ENCODE data around the gene GORASP1. TPM values are rescaled to one million over a fixed set of nuclear protein-coding genes. Genes with fewer than 3 reads are reported as not detected.
A peak's percentile ranks its signal among the peaks of the same experiment; 100 is the strongest.
"Not testable (repeated sequence)": the region's sequence is repeated elsewhere in the genome, so short reads cannot be mapped to it uniquely, and the experiment has no call there.

GORASP1 gene
- total RNA-seq, 1 experiment from 2014 or later = 22.3 TPM

DNA sequence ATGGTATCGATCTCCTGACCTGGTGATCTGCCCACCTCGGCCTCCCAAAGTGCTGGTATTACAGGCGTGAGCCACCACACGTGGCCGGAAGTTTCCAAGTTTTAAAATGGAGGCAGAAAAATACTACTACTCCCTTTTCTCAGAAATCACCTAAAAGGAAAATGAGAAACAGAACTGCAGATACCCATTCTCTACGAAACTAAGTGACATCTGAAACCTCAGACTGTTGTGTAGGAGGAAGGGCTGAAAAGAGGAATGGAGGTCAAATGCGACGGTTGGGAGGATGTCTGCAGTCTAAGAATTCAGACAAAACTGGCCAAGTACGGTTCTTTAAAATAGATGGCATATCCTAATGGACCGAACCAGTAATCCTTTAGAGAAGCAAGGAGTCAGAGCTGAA lies 31.5 kb downstream of the GORASP1 start:
- no peak for DNase-seq (ENCODE audit: extremely low read depth, low read depth)

GRCh38 chr3:39068556-39068955 lies 38.9 kb downstream of the GORASP1 start:
- no peak for DNase-seq (ENCODE audit: extremely low read depth, low read depth)

DNA sequence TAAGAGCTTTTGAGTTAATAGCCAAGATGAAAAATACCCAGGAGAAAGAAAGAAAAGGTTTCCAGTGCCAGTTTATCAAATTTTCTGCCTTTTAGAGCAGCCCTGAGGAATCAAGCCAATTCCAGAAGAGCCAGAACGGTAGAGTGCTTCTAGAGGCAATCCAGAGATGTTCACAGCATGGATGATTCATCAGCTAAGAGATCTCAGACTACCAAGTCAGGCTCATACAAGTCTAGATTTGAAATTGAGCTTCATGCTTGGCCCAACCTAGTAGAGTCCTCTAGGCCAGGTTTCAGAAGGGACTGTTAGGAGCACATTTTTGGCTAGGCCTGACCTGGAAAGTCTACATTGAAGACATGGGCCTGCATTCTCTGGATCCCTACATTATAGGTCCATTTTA lies 40.1 kb downstream of the GORASP1 start:
- DNase-seq (ENCODE audit: extremely low read depth, low read depth) = no peak

DNA sequence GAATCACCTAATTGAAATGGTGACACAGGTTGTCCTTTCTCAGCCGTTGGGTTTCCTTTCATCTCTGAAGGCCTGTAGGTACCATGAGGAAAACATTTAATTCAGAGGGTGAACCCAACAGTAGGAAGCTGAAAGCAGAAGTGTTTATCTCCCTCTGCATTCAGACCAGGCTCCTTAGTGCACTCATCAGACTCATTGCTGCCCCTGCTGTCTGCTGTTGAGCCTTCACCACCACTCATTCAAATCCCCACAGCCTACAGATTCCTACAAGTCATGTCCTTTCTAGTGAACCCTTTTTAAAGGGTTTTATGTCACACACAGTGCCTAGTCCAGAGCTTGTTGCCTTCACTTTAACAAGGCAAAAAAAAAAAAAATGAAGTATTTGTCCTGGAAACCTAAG lies 42.2 kb downstream of the GORASP1 start:
- DNase-seq (ENCODE audit: extremely low read depth, low read depth) = no peak

DNA sequence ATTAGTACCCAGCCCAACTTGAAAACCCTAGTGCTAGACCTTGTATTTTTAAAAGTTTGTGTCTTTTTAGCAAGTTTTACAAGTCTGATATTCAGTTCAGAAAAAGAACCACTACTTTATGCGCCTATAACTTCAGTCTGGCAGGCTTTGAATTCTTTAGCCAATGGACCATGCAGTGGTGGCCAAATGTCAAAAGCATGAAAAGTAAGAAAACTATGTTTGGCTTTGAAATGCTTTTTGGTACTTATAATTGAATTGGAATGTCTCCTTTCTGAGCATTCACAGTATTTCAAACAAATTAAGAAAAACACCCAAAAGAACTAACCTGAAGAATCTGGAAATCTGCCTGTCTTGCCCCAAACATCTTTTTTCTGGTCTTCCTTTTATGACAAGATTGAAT lies 42.8 kb downstream of the GORASP1 start:
- no peak for DNase-seq (ENCODE audit: extremely low read depth, low read depth)

- no peak for DNase-seq (ENCODE audit: extremely low read depth, low read depth)
Observed at GRCh38 chr3:39063143-39063542, 44.3 kb downstream of the GORASP1 start.

DNA sequence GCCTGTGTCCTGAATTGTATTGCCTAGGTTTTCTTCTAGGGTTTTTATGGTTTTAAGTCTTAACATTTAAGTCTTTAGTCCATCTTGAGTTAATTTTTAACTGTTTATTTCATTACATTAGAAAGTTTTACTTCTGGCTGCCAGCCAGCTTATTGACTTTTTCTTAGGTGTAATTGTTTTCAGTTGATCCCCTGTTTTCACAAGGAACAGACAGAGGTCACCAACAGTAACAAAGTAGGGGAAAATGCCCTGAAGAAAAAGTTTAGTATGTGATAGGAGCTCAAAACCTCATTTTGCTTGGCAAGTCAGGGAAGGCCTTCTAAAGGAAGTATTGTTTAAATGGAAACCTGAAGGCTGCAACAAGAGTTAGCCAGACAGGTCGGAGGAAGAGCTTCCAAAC lies 45.2 kb downstream of the GORASP1 start:
- no peak for DNase-seq (ENCODE audit: extremely low read depth, low read depth)

DNA sequence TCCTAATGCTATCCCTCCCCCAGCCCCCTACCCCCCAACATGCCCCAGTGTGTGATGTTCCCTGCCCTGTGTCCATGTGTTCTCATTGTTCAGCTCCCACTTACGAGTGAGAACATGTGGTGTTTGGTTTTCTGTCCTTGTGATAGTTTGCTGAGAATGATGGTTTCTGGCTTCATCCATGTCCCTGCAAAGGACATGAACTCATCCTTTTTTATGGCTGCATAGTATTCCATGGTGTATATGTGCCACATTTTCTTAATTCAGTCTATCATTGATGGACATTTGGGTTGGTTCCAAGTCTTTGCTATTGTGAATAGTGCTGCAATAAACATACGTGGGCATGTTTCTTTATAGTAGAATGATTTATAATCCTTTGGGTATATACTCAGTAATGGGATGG lies 46.2 kb downstream of the GORASP1 start:
- not testable (repeated sequence) for DNase-seq (ENCODE audit: extremely low read depth, low read depth)

DNA sequence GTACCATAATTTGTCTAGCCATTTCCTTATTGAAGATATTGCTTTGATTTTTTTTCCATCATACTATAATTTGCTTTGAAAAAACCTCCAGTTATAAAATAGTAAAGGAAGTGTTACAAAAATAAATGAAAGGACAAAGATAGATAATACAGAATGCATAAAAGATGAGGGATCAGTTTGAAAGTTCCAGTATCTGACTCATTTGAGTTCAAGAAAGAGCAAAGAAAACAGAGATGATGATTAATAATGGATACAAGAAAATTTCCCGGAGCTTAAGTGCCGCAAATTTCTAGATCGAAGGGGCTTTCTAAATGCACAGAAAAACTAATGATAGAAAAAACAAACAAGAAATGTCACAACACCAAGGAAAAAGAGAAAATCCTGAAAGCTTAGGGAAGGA lies 51.3 kb downstream of the GORASP1 start:
- no peak for DNase-seq (ENCODE audit: extremely low read depth, low read depth)

- DNase-seq (ENCODE audit: extremely low read depth, low read depth) = no peak
Observed at GRCh38 chr3:39053696-39054095, 53.7 kb downstream of the GORASP1 start.

GRCh38 chr3:39052583-39052982 lies 54.8 kb downstream of the GORASP1 start:
- no peak for DNase-seq (ENCODE audit: extremely low read depth, low read depth)

GRCh38 chr3:39051649-39052561 lies 55.5 kb downstream of the GORASP1 start, which contains the start of the genes SCN11A and WDR48:
Gene SCN11A, minus strand, starts transcription at chr3:39051944. Its CDS starts 101,582 bp downstream, at chr3:38950362.
Gene WDR48, plus strand, starts transcription at chr3:39052016. Its CDS starts 10 bp downstream, at chr3:39052026.
- peak; percentile 74 for DNase-seq (ENCODE audit: extremely low read depth, low read depth)

DNA sequence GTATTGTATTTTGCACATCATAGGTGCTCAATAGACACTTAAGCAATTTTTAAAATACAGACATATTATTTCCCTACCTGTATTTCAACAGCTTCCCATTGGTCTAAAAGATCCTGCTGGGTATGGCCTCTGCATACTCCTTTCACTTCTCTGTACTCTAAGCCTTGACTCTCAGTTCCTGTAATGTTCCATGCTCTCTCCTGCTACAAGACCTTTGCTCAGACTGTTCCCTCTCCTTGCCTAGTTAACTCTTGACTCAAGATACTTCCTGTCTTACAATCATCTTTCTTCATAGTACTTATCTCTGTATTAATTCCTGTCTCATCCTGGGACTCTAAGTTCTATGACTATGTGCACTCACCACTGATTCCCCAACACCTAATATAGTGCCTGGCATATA lies 57.4 kb downstream of the GORASP1 start:
- no peak for DNase-seq (ENCODE audit: extremely low read depth, low read depth)

Other genes starting within 250 kb of the GORASP1 start
- not detected in 2 replicates for gene SCN11A, start 55.7 kb downstream of the GORASP1 start, total RNA-seq (2014; rRNA removed; shearing (Covaris generic))
- gene WDR48, start 55.6 kb downstream of the GORASP1 start, total RNA-seq (2014; rRNA removed; shearing (Covaris generic)) = 12.3 and 15.0 TPM in 2 replicates
- gene TTC21A, start 53 bp upstream of the GORASP1 start, total RNA-seq (2014; rRNA removed; shearing (Covaris generic)) = 0.95 and 1.2 TPM in 2 replicates
- gene CSRNP1, start 46.0 kb upstream of the GORASP1 start, total RNA-seq (2014; rRNA removed; shearing (Covaris generic)) = 7.6 and 8.6 TPM in 2 replicates
- gene XIRP1, start 85.0 kb upstream of the GORASP1 start, total RNA-seq (2014; rRNA removed; shearing (Covaris generic)) = not detected in 2 replicates
- not detected in 2 replicates for gene CX3CR1, start 172.4 kb upstream of the GORASP1 start, total RNA-seq (2014; rRNA removed; shearing (Covaris generic))
- not detected in 2 replicates for gene CCR8, start 222.1 kb upstream of the GORASP1 start, total RNA-seq (2014; rRNA removed; shearing (Covaris generic))

Measured in NCI-H460 (cell line).